NT2/D1 (cell line): ENCODE data around the gene BPI.
"Not testable (repeated sequence)": the region's sequence is repeated elsewhere in the genome, so short reads cannot be mapped to it uniquely, and the experiment has no call there.

Experiments used
- DNase-seq: peaks from one replicate; pipeline ENCODE4 v3.0.0-alpha.2; 2011; ENCODE audit warnings: low read depth, low spot score
- H3K27me3 ChIP-seq: 2 replicates; pipeline ENCODE4 v1.6.0; 2011; ENCODE audit warnings: mild to moderate bottlenecking; ENCODE audit not compliant: insufficient read length, insufficient read depth
- H3K36me3 ChIP-seq: 2 replicates; pipeline ENCODE4 v1.6.1; 2011; ENCODE audit warnings: mild to moderate bottlenecking, low read length, mixed read lengths; ENCODE audit not compliant: insufficient read depth, insufficient read length
- H3K4me1 ChIP-seq: 2 replicates; pipeline ENCODE4 v1.5.1; 2011; ENCODE audit not compliant: insufficient read depth, insufficient read length
- H3K4me3 ChIP-seq: 2 replicates; pipeline ENCODE4 v1.5.1; 2011; ENCODE audit warnings: low read depth; ENCODE audit not compliant: insufficient read length
- H3K9ac ChIP-seq: 2 replicates; pipeline ENCODE4 v1.6.0; 2011; ENCODE audit warnings: low read depth; ENCODE audit not compliant: insufficient read length
- H3K9me3 ChIP-seq: 2 replicates; pipeline ENCODE4 v1.5.1; 2011; ENCODE audit warnings: mild to moderate bottlenecking, low read length; ENCODE audit not compliant: insufficient read depth
- SUZ12 ChIP-seq: IDR thresholded peaks from 2 replicates; pipeline ENCODE4 v1.6.1; 2011; ENCODE audit not compliant: insufficient read length, insufficient read depth; ENCODE audit errors: extremely low read depth
- YY1 ChIP-seq: IDR thresholded peaks from 2 replicates; pipeline ENCODE4 v1.6.1; 2011; ENCODE audit not compliant: insufficient read length, insufficient read depth
- ZNF274 ChIP-seq: IDR thresholded peaks from 2 replicates; pipeline ENCODE4 v1.6.1; 2011; ENCODE audit warnings: mild to moderate bottlenecking, low read depth, low read length

Gene BPI

GRCh38 chr20:38278131-38278530 lies 25.8 kb upstream of the BPI start:
- Histone ChIP-seq H3K9me3 (peaks cover 25% of the 10 kb centered on the region; the same call in 1 of the 2 replicates), H3K4me3 (no peak overlapping the region), H3K9ac (no peak overlapping the region), H3K4me1 (no peaks in the 10 kb centered on the region), H3K36me3 (no peaks in the 10 kb centered on the region), H3K27me3 (no peaks in the 10 kb centered on the region)
- TF ChIP-seq ZNF274 (no peak), SUZ12 (no peak), YY1 (no peak)
- no peak for DNase-seq

- DNase-seq = no peak
- H3K9me3 ChIP-seq = peaks cover 25% of the 10 kb centered on the region; the same call in 1 of the 2 replicates
- H3K36me3 ChIP-seq = no peaks in the 10 kb centered on the region
- H3K9ac ChIP-seq = no peak overlapping the region
- H3K4me3 ChIP-seq = no peak overlapping the region
- H3K27me3 ChIP-seq = no peaks in the 10 kb centered on the region
- H3K4me1 ChIP-seq = no peaks in the 10 kb centered on the region
- TF ChIP-seq YY1 (no peak), ZNF274 (no peak), SUZ12 (no peak)
Measured at GRCh38 chr20:38278763-38279162, 25.2 kb upstream of the BPI start.

DNA sequence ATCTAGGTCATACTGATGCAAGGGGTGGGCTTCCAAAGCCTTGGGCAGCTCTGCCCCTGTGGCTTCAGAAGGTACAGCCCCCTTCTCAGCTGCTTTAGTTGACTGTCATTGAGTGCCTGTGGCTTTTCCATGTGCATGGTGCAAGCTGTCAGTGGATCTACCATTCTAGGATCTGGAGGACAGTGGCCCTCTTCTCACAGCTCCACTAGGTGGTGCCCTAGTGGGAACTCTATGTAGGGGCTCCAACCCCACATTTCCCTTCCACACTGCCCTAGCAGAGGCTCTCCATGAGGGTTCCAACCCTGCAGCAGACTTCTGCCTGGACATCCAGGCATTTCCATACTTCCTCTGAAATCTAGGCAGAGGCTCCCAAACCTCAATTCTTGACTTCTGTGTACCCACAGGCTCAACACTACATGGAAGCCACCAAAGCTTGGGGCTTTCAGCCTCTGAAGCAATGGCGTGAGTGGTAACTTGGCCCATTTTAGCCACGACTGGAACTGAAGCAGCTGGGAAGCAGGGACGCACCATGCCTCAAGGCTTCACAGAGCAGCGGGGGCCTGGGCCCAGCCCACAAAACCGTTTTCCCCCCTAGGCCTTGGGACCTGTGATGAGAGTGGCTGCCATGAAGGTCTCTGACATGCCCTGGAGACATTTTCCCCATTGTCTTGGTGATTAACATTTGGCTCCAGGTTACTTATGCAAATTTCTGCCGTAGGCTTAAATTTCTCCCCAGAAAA lies 22.6 kb upstream of the BPI start:
- H3K9ac ChIP-seq, H3K27me3 ChIP-seq, DNase-seq, H3K4me1 ChIP-seq, H3K36me3 ChIP-seq, H3K4me3 ChIP-seq: not testable (repeated sequence)
- peaks cover 28% of the 10 kb centered on the region for H3K9me3 ChIP-seq

DNA sequence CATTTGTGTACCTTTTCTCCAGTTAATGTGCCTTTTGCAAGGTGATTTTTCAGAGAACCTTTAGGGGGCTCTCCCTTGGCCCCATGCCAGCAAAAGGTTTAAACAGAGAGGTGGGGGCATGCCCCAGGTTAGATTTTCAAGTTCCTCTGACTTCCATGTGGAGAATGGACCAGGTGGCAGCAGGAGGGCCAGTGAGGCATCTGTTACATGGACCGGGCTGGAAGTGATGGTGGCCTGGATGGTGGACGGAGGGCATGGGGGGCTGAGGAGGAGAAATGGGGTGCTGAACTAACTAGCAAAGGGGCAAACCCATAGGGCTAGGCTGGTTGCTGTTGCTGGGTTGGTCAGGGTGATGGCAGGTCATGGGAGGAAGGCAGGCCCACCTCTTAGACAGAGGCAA lies 20.7 kb upstream of the BPI start:
- Histone ChIP-seq H3K4me1 (no peaks in the 10 kb centered on the region), H3K4me3 (no peak overlapping the region), H3K36me3 (no peaks in the 10 kb centered on the region), H3K27me3 (no peaks in the 10 kb centered on the region), H3K9me3 (peaks cover 28% of the 10 kb centered on the region), H3K9ac (no peak overlapping the region)
- no peak for DNase-seq
- TF ChIP-seq ZNF274 (no peak), YY1 (no peak), SUZ12 (no peak)

DNA sequence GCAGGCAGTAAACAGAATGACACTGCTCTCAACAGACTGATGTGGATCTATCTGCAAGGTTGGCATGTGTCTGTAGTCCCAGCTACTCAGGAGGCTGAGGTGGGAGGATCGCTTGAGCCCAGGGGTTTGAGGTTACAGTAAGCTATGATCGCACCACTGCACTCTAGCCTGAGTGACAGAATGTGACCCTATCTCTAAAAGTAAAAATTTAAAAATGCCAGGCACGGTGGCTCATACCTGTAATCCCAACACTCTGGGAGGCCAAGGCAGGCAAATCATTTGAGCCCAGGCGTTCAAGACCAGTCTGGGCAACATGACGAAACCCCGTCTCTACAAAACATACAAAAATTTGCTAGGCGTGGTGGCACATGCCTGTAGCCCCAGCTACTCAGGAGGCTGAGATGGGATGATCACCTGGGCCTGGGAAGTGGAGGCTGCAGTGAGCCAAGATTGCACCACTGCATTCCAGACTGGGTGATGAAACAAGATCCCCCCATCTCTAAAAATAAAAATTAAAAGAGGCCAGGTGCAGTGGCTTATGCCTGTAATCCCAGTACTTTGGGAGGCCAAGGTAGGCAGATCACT lies 19.8 kb upstream of the BPI start:
- not testable (repeated sequence) for H3K36me3 ChIP-seq, H3K27me3 ChIP-seq, DNase-seq, H3K4me1 ChIP-seq, H3K9ac ChIP-seq, H3K4me3 ChIP-seq
- peaks cover 28% of the 10 kb centered on the region for H3K9me3 ChIP-seq

GRCh38 chr20:38284893-38285444 lies 19.0 kb upstream of the BPI start:
- Histone ChIP-seq H3K4me3 (no peak overlapping the region), H3K27me3 (no peaks in the 10 kb centered on the region), H3K36me3 (no peaks in the 10 kb centered on the region), H3K9ac (no peak overlapping the region), H3K9me3 (peaks cover 27% of the 10 kb centered on the region), H3K4me1 (no peaks in the 10 kb centered on the region)
- TF ChIP-seq SUZ12 (no peak), YY1 (no peak), ZNF274 (no peak)
- no peak for DNase-seq

- DNase-seq = no peak
- Histone ChIP-seq H3K36me3 (no peaks in the 10 kb centered on the region), H3K4me3 (no peak overlapping the region), H3K27me3 (no peaks in the 10 kb centered on the region), H3K9me3 (peaks cover 10% of the 10 kb centered on the region), H3K4me1 (no peaks in the 10 kb centered on the region), H3K9ac (no peak overlapping the region)
- no peak for TF ChIP-seq SUZ12
- TF ChIP-seq YY1 = no peak
- no peak for TF ChIP-seq ZNF274
Measured at GRCh38 chr20:38286586-38287531, 17.1 kb upstream of the BPI start.
